GM18909 (cell line): ENCODE data around the gene CAPN15.
"Not testable (repeated sequence)": the region's sequence is repeated elsewhere in the genome, so short reads cannot be mapped to it uniquely, and the experiment has no call there.

Experiments used
- ATAC-seq: cut with Tn5 transposase; IDR thresholded peaks from one replicate; pipeline ENCODE4 v1.9.1; 2021; ENCODE audit warnings: mild to moderate bottlenecking; ENCODE audit not compliant: unreplicated experiment, poor library complexity

CAPN15 gene

GRCh38 chr16:527015-527903, at the start of gene CAPN15:
CAPN15 (plus strand) TSS chr16:527712; CDS start chr16:546839, 19,127 bp downstream.
- peak; percentile 68 for ATAC-seq

- ATAC-seq, result not testable (repeated sequence)
These were observed 49.2 kb upstream of the CAPN15 start for GRCh38 chr16:478287-478686.

- no peak for ATAC-seq
These were observed 44.9 kb upstream of the CAPN15 start for GRCh38 chr16:482468-483185.

- ATAC-seq, result no peak
These were observed 44.0 kb upstream of the CAPN15 start for GRCh38 chr16:483341-484075.

- ATAC-seq, result no peak
These were observed 37.9 kb upstream of the CAPN15 start for GRCh38 chr16:489606-490005.

- ATAC-seq, result no peak
These were observed 36.7 kb upstream of the CAPN15 start for GRCh38 chr16:490768-491167.

GRCh38 chr16:491220-491919, 36.1 kb upstream of the CAPN15 start:
- ATAC-seq, result no peak

GRCh38 chr16:492211-492875, 35.2 kb upstream of the CAPN15 start:
- ATAC-seq, result no peak

- not testable (repeated sequence) for ATAC-seq
These were observed 32.8 kb upstream of the CAPN15 start for GRCh38 chr16:494676-495075.

- ATAC-seq, result no peak
These were observed 32.3 kb upstream of the CAPN15 start for GRCh38 chr16:495127-495748.

GRCh38 chr16:496097-496886, 31.2 kb upstream of the CAPN15 start:
- no peak for ATAC-seq

GRCh38 chr16:497258-497657, 30.3 kb upstream of the CAPN15 start:
- ATAC-seq, result no peak

- ATAC-seq, result no peak
These were observed 27.6 kb upstream of the CAPN15 start for GRCh38 chr16:499924-500323.

GRCh38 chr16:500709-501108, 26.8 kb upstream of the CAPN15 start:
- ATAC-seq, result no peak

GRCh38 chr16:502179-502943, 25.2 kb upstream of the CAPN15 start:
- ATAC-seq, result no peak

- no peak for ATAC-seq
These were observed 24.1 kb upstream of the CAPN15 start for GRCh38 chr16:503150-504071.
